Tibial artery (tissue), 4 donors: ENCODE data around the gene RERE.

Experiments
- DNase-seq, 2 donors: peaks; one replicate each; pipeline ENCODE4 v3.0.0-alpha.2; 2019
- H3K27ac ChIP-seq, 2 donors: fragments of 200-600 bp; sonication (generic) in 1 of 2; 1 replicate in 1 of 2; 2 replicates in 1 of 2; pipeline ENCODE4 v1.5.1; 2018 to 2019; ENCODE audit warnings: mild to moderate bottlenecking in 1 of 2
- H3K27me3 ChIP-seq, 2 donors: fragments of 200-600 bp; sonication (generic) in 1 of 2; one replicate each; pipeline versions ENCODE4 v1.5.1 to v1.6.0; 2016 to 2019
- H3K36me3 ChIP-seq, 3 donors: fragments of 200-600 bp; sonication (generic) in 2 of 3; one replicate each; pipeline ENCODE4 v1.5.1; 2016 to 2019; ENCODE audit warnings: mild to moderate bottlenecking in 2 of 3
- H3K4me1 ChIP-seq, 4 donors: fragments of 200-600 bp; sonication (generic) in 2 of 4; 1 replicate in 3 of 4; 2 replicates in 1 of 4; pipeline ENCODE4 v1.5.1; 2016 to 2019
- H3K4me3 ChIP-seq, 2 donors: fragments of 200-600 bp; sonication (generic) in 1 of 2; 1 replicate in 1 of 2; 2 replicates in 1 of 2; pipeline ENCODE4 v1.5.1; 2018 to 2019; ENCODE audit warnings: mild to moderate bottlenecking in 2 of 2
- H3K9me3 ChIP-seq, 3 donors: fragments of 200-600 bp; sonication (generic) in 1 of 3; one replicate each; pipeline ENCODE4 v1.5.1; 2016 to 2019
- intact Hi-C: fragments of 100-400 bp; cut with DNase I; formaldehyde crosslinking; loops from one replicate; pipeline ENCODE4 v1.15.0; 2023; ENCODE audit warnings: low total_unique reads
- TF ChIP-seq, protein P1 (sequence below), 2 experiments: fragments of 200-600 bp in 1 of 2; fragments of 450-650 bp in 1 of 2; IDR thresholded peaks; one replicate each; pipeline ENCODE4 v1.5.1; 2017 to 2019; ENCODE audit warnings: antibody characterized with exemption in 2 of 2, mild to moderate bottlenecking in 1 of 2, moderate library complexity in 1 of 2

The RERE gene

DNA sequence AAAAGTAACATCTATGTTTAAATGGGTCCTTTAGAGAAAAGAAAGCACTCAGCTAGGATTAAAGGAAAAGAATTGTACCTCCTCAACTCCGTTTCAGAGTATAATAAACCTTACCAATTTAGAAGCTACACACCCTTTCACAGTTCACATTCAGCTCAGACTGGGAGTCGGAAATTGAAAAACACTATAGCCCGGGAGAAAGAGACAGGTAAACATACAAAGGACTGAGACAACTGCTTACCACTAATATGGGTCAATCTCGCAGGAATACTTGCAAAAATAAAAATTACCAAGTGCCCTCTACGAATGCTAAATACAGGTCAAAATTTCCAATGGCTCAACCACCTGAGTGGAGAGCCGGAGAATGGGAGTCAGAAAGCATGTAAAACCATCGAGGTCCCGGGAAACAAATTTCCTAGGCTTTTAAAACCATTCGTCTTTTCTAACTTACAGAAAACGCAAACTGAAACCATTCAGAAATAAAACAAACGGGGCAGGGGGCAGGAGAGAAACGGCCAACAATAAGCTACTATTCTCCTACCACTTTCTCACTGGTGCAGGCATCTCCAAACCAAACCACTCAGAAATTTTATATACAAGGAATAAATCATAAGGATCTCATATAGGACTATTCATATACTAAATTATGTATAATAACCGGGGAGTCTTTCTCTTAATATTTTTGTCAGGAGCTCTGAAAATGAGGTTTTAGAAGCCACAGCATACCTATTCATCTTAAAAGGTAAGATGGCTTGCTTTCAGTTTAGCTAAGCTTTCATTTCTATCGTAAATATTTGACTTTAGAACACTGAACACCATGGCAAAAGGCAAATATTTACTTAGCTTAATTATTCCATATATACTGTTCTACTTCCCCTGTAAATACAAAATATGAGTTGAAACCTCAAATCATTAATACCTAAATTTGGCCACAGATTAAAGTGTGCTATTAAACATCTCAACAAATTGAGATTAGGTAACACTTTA lies 136.5 kb downstream of the RERE start:
- no peak overlapping the region for H3K27ac ChIP-seq

GRCh38 chr1:8679929-8680663 lies 137.3 kb downstream of the RERE start:
- Histone ChIP-seq H3K27me3 (no peaks in the 10 kb centered on the region), H3K9me3 (no peaks in the 10 kb centered on the region), H3K4me3 (no peak overlapping the region), H3K4me1 (no peaks in the 10 kb centered on the region), H3K27ac (no peak overlapping the region), H3K36me3 (no peaks in the 10 kb centered on the region)
- DNase-seq: no peak
- TF ChIP-seq, protein P1, sequence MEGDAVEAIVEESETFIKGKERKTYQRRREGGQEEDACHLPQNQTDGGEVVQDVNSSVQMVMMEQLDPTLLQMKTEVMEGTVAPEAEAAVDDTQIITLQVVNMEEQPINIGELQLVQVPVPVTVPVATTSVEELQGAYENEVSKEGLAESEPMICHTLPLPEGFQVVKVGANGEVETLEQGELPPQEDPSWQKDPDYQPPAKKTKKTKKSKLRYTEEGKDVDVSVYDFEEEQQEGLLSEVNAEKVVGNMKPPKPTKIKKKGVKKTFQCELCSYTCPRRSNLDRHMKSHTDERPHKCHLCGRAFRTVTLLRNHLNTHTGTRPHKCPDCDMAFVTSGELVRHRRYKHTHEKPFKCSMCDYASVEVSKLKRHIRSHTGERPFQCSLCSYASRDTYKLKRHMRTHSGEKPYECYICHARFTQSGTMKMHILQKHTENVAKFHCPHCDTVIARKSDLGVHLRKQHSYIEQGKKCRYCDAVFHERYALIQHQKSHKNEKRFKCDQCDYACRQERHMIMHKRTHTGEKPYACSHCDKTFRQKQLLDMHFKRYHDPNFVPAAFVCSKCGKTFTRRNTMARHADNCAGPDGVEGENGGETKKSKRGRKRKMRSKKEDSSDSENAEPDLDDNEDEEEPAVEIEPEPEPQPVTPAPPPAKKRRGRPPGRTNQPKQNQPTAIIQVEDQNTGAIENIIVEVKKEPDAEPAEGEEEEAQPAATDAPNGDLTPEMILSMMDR (IDR thresholded peaks at IDR 0.05): no peak
- intact Hi-C loops: loop anchor here (10.0 kb wide), 1 partner anchor 85 kb away; no protein-coding TSS in a partner anchor

More for the DNA sequence above, 136.5 kb downstream of the RERE start:
- Histone ChIP-seq H3K27me3 (no peaks in the 10 kb centered on the region), H3K36me3 (no peaks in the 10 kb centered on the region), H3K4me1 (no peaks in the 10 kb centered on the region), H3K4me3 (no peak overlapping the region), H3K9me3 (no peaks in the 10 kb centered on the region)
- no peak for DNase-seq
- TF ChIP-seq, protein P1 (IDR thresholded peaks at IDR 0.05): no peak
- intact Hi-C loops: no loop called here

DNA sequence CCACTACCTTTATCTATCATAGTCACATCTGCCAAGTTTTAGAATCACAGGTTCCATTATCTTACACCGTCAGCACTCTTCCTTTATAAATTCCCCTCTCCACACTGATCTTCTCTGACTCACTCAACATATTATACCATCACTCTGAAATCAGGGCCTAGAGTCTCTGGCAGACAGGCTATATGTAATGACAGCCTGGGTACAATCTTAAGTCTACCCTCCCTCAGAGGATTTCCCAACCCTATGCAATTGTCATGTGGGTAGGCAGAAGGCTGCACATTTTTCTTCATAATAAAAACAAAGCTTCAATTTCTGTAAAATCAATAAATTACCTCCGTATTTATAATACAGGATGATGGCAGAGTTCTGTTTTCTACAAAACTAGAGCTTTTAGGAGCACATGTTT lies 138.0 kb downstream of the RERE start:
- intact Hi-C loops: loop anchor here (10.0 kb wide), 1 partner anchor 85 kb away; no protein-coding TSS in a partner anchor
- no peak for DNase-seq
- H3K36me3 ChIP-seq: no peaks in the 10 kb centered on the region
- TF ChIP-seq, protein P1 (IDR thresholded peaks at IDR 0.05): no peak
- H3K27me3 ChIP-seq: no peaks in the 10 kb centered on the region
- no peak overlapping the region for H3K4me3 ChIP-seq
- H3K4me1 ChIP-seq: no peaks in the 10 kb centered on the region
- H3K27ac ChIP-seq: no peak overlapping the region
- no peaks in the 10 kb centered on the region for H3K9me3 ChIP-seq

- no peak overlapping the region for H3K27ac ChIP-seq
- no peak for DNase-seq
- TF ChIP-seq, protein P1 (IDR thresholded peaks at IDR 0.05): no peak
- no peak overlapping the region for H3K4me3 ChIP-seq
- no peaks in the 10 kb centered on the region for H3K36me3 ChIP-seq
- no peaks in the 10 kb centered on the region for H3K9me3 ChIP-seq
- intact Hi-C loops: loop anchor here (10.0 kb wide), 1 partner anchor 84 kb away; no protein-coding TSS in a partner anchor
- no peaks in the 10 kb centered on the region for H3K27me3 ChIP-seq
- no peaks in the 10 kb centered on the region for H3K4me1 ChIP-seq
Observed at GRCh38 chr1:8678673-8679394, 138.6 kb downstream of the RERE start.

DNA sequence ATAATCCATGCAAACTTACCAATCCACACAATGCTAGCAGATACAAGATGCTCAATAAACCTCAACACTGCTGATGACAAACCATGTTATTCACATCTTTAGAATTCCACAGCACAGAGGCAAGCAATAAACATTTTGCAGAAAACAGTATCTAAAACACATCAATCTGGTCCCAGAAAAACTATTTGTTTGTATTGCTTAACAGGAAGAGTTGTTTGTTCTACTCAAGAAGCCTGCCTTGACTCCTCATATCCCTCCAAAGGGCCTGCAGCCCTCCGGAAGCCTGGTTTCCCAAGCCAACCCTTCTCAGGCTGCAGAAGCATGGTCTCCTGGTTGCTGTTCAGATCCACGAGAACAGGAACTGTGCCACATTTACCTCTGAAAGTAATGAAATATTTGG lies 139.7 kb downstream of the RERE start:
- intact Hi-C loops: loop anchor here (10.0 kb wide), 1 partner anchor 83 kb away; no protein-coding TSS in a partner anchor
- Histone ChIP-seq H3K9me3 (no peaks in the 10 kb centered on the region), H3K27ac (no peak overlapping the region), H3K4me3 (no peak overlapping the region), H3K27me3 (no peaks in the 10 kb centered on the region), H3K4me1 (no peaks in the 10 kb centered on the region), H3K36me3 (no peaks in the 10 kb centered on the region)
- TF ChIP-seq, protein P1 (IDR thresholded peaks at IDR 0.05): no peak
- DNase-seq: no peak
